ENCODE measurements around the gene GINS1.

The GINS1 gene

GRCh38 chr20:25460566-25461280, 53.2 kb downstream of the GINS1 start:
- FAIRE-seq (no peak), DNase-seq (ENCODE audit: insufficient read length, low spot score) (no peak)
- TF ChIP-seq POU2F2 (IDR thresholded peaks at IDR 0.05; ENCODE audit: low read depth, low read length), result no peak
- no peak for TF ChIP-seq PAX5 (IDR thresholded peaks at IDR 0.05; ENCODE audit: insufficient read depth, low read length, severe bottlenecking)
- no peak for TF ChIP-seq POLR2A (IDR thresholded peaks at IDR 0.05; ENCODE audit: low read depth, low read length)
- TF ChIP-seq POLR2AphosphoS5 (IDR thresholded peaks at IDR 0.05; ENCODE audit: low read depth, low read length), result no peak
- no peak for TF ChIP-seq TAF1 (IDR thresholded peaks at IDR 0.05; ENCODE audit: low read depth, low read length)

GRCh38 chr20:25461281-25461650, 53.8 kb downstream of the GINS1 start:
- FAIRE-seq (no peak), DNase-seq (ENCODE audit: insufficient read length, low spot score) (no peak)
- TF ChIP-seq POU2F2 (IDR thresholded peaks at IDR 0.05; ENCODE audit: low read depth, low read length) (no peak), SPI1 (IDR thresholded peaks at IDR 0.05; ENCODE audit: low read depth, low read length) (no peak), POLR2A (IDR thresholded peaks at IDR 0.05; ENCODE audit: low read depth, low read length) (no peak), PAX5 (IDR thresholded peaks at IDR 0.05; ENCODE audit: insufficient read depth, low read length, severe bottlenecking) (no peak), TAF1 (IDR thresholded peaks at IDR 0.05; ENCODE audit: low read depth, low read length) (no peak)

- TF ChIP-seq PAX5 (IDR thresholded peaks at IDR 0.05; ENCODE audit: insufficient read depth, low read length, severe bottlenecking) (no peak), SPI1 (IDR thresholded peaks at IDR 0.05; ENCODE audit: low read depth, low read length) (no peak; the same call in 1 of the 2 replicates), POLR2AphosphoS5 (IDR thresholded peaks at IDR 0.05; ENCODE audit: low read depth, low read length) (no peak), TAF1 (IDR thresholded peaks at IDR 0.05; ENCODE audit: low read depth, low read length) (no peak), POLR2A (IDR thresholded peaks at IDR 0.05; ENCODE audit: low read depth, low read length) (no peak), POU2F2 (IDR thresholded peaks at IDR 0.05; ENCODE audit: low read depth, low read length) (no peak)
- no peak for FAIRE-seq
- no peak for DNase-seq (ENCODE audit: insufficient read length, low spot score)
These were observed 54.5 kb downstream of the GINS1 start for GRCh38 chr20:25461786-25462545.

- FAIRE-seq (no peak), DNase-seq (ENCODE audit: insufficient read length, low spot score) (no peak)
- no peak for TF ChIP-seq POLR2A (IDR thresholded peaks at IDR 0.05; ENCODE audit: low read depth, low read length)
- no peak for TF ChIP-seq PAX5 (IDR thresholded peaks at IDR 0.05; ENCODE audit: insufficient read depth, low read length, severe bottlenecking)
- no peak for TF ChIP-seq POLR2AphosphoS5 (IDR thresholded peaks at IDR 0.05; ENCODE audit: low read depth, low read length)
- TF ChIP-seq TAF1 (IDR thresholded peaks at IDR 0.05; ENCODE audit: low read depth, low read length), result no peak
- TF ChIP-seq POU2F2 (IDR thresholded peaks at IDR 0.05; ENCODE audit: low read depth, low read length), result no peak
- TF ChIP-seq SPI1 (IDR thresholded peaks at IDR 0.05; ENCODE audit: low read depth, low read length), result no peak
These were observed 57.2 kb downstream of the GINS1 start for GRCh38 chr20:25464501-25465242.

- FAIRE-seq (no peak), DNase-seq (ENCODE audit: insufficient read length, low spot score) (no peak)
- TF ChIP-seq POLR2AphosphoS5 (IDR thresholded peaks at IDR 0.05; ENCODE audit: low read depth, low read length) (no peak), TAF1 (IDR thresholded peaks at IDR 0.05; ENCODE audit: low read depth, low read length) (no peak), PAX5 (IDR thresholded peaks at IDR 0.05; ENCODE audit: insufficient read depth, low read length, severe bottlenecking) (no peak), SPI1 (IDR thresholded peaks at IDR 0.05; ENCODE audit: low read depth, low read length) (no peak), POU2F2 (IDR thresholded peaks at IDR 0.05; ENCODE audit: low read depth, low read length) (no peak), POLR2A (IDR thresholded peaks at IDR 0.05; ENCODE audit: low read depth, low read length) (no peak)
These were observed 58.0 kb downstream of the GINS1 start for GRCh38 chr20:25465243-25466135.

- TF ChIP-seq PAX5 (IDR thresholded peaks at IDR 0.05; ENCODE audit: insufficient read depth, low read length, severe bottlenecking) (no peak), SPI1 (IDR thresholded peaks at IDR 0.05; ENCODE audit: low read depth, low read length) (no peak), POLR2AphosphoS5 (IDR thresholded peaks at IDR 0.05; ENCODE audit: low read depth, low read length) (no peak), TAF1 (IDR thresholded peaks at IDR 0.05; ENCODE audit: low read depth, low read length) (no peak), POLR2A (IDR thresholded peaks at IDR 0.05; ENCODE audit: low read depth, low read length) (no peak), POU2F2 (IDR thresholded peaks at IDR 0.05; ENCODE audit: low read depth, low read length) (no peak)
- DNase-seq (ENCODE audit: insufficient read length, low spot score), result no peak
- no peak for FAIRE-seq
These were observed 59.4 kb downstream of the GINS1 start for GRCh38 chr20:25466846-25467245.

GRCh38 chr20:25467441-25467840, 60.0 kb downstream of the GINS1 start:
- no peak for TF ChIP-seq SPI1 (IDR thresholded peaks at IDR 0.05; ENCODE audit: low read depth, low read length)
- no peak for TF ChIP-seq POLR2AphosphoS5 (IDR thresholded peaks at IDR 0.05; ENCODE audit: low read depth, low read length)
- TF ChIP-seq TAF1 (IDR thresholded peaks at IDR 0.05; ENCODE audit: low read depth, low read length), result no peak
- no peak for TF ChIP-seq POLR2A (IDR thresholded peaks at IDR 0.05; ENCODE audit: low read depth, low read length)
- no peak for TF ChIP-seq POU2F2 (IDR thresholded peaks at IDR 0.05; ENCODE audit: low read depth, low read length)
- no peak for FAIRE-seq
- DNase-seq (ENCODE audit: insufficient read length, low spot score), result no peak

Data from GM12891 (cell line).